SK-N-SH (cell line): ENCODE measurements around the gene MAPK10. TPM values are rescaled to one million over a fixed set of nuclear protein-coding genes. Genes with fewer than 3 reads are reported as not detected.

ENCODE experiments used
- CTCF ChIA-PET: fragments of 300-600, 350-600 bp; formaldehyde crosslinking; extraction: SDS; loops from one replicate; lab custom pipeline; 2021; lab: Yijun Ruan, JAX
- POLR2A ChIA-PET: fragments of 350-600 bp; sonication (Branson Sonifier 250); formaldehyde crosslinking; extraction: SDS; loops from one replicate; lab custom pipeline; 2020; ENCODE audit warnings: antibody characterized with exemption, inconsistent platforms; lab: Yijun Ruan, JAX
- DNase-seq: peaks from one replicate; pipeline ENCODE4 v3.0.0; 2012
- H2AFZ ChIP-seq: fragments of 200-600 bp; sonication (generic); 2 replicates; pipeline ENCODE4 v1.8.1; 2016; ENCODE audit warnings: antibody characterized with exemption, mild to moderate bottlenecking, low read depth
- H3F3A ChIP-seq: fragments of 200-600 bp; sonication (generic); replicated peaks from 2 replicates; pipeline ENCODE3; 2016; ENCODE audit warnings: antibody characterized with exemption, mild to moderate bottlenecking; ENCODE audit not compliant: insufficient read depth
- H3K27ac ChIP-seq, 2 experiments: fragments of 200-500 bp in 1 of 2; fragments of 200-600 bp in 1 of 2; sonication (Bioruptor generic) in 1 of 2; sonication (generic), shearing (Covaris generic) in 1 of 2; 2 replicates each; pipeline versions ENCODE4 v1.5.1 to v1.6.1; 2014 to 2016; ENCODE audit warnings: low read depth in 2 of 2, inconsistent platforms in 1 of 2, low read length in 1 of 2, mild to moderate bottlenecking in 1 of 2, mixed read lengths in 1 of 2
- H3K27me3 ChIP-seq: fragments of 200-600 bp; sonication (generic), shearing (Covaris generic); 2 replicates; pipeline ENCODE4 v1.6.1; 2016; ENCODE audit warnings: mixed run types; ENCODE audit not compliant: insufficient read depth
- H3K36me3 ChIP-seq, 2 experiments: fragments of 200-500 bp in 1 of 2; fragments of 200-600 bp in 1 of 2; sonication (Bioruptor generic) in 1 of 2; sonication (generic) in 1 of 2; replicated peaks in 1 of 2; 2 replicates each; pipeline versions ENCODE3 to v1.5.1; 2014 to 2016; ENCODE audit warnings: low read length in 1 of 2, mild to moderate bottlenecking in 1 of 2; ENCODE audit not compliant: insufficient read depth in 2 of 2, control insufficient read depth in 1 of 2
- H3K4me1 ChIP-seq, 2 experiments: fragments of 200-500 bp in 1 of 2; fragments of 200-600 bp in 1 of 2; sonication (Bioruptor generic) in 1 of 2; sonication (generic), shearing (Covaris generic) in 1 of 2; 2 replicates each; pipeline versions ENCODE4 v1.5.1 to v1.6.1; 2014 to 2016; ENCODE audit warnings: low read depth in 1 of 2, low read length in 1 of 2, mixed run types in 1 of 2; ENCODE audit not compliant: insufficient read depth in 2 of 2, control insufficient read depth in 1 of 2
- H3K4me2 ChIP-seq: fragments of 200-600 bp; sonication (generic), shearing (Covaris generic); 2 replicates; pipeline ENCODE4 v1.6.1; 2017; ENCODE audit warnings: mixed run types
- H3K4me3 ChIP-seq, 2 experiments: fragments of 200-500 bp in 1 of 2; fragments of 200-600 bp in 1 of 2; sonication (Bioruptor generic) in 1 of 2; sonication (generic), shearing (Covaris generic) in 1 of 2; 2 replicates each; pipeline versions ENCODE4 v1.5.1 to v1.8.1; 2014 to 2016; ENCODE audit warnings: low read depth in 2 of 2, inconsistent platforms in 1 of 2, low read length in 1 of 2, mild to moderate bottlenecking in 1 of 2, mixed read lengths in 1 of 2, moderate library complexity in 1 of 2
- H3K79me2 ChIP-seq: fragments of 200-600 bp; sonication (generic); 2 replicates; pipeline ENCODE4 v1.8.1; 2017; ENCODE audit warnings: mild to moderate bottlenecking; ENCODE audit not compliant: insufficient read depth
- H3K9ac ChIP-seq: fragments of 200-600 bp; sonication (generic); 2 replicates; pipeline ENCODE4 v1.6.1; 2017; ENCODE audit warnings: mixed run types
- H3K9me2 ChIP-seq: fragments of 200-600 bp; sonication (generic); 2 replicates; pipeline ENCODE4 v1.6.1; 2017; ENCODE audit warnings: mixed run types
- H3K9me3 ChIP-seq: fragments of 200-600 bp; sonication (generic); 2 replicates; pipeline ENCODE4 v1.6.1; 2017; ENCODE audit warnings: mixed run types, mild to moderate bottlenecking, moderate library complexity
- H4K20me1 ChIP-seq: fragments of 200-600 bp; sonication (generic); 2 replicates; pipeline ENCODE4 v1.6.1; 2017; ENCODE audit warnings: mild to moderate bottlenecking, mixed run types; ENCODE audit not compliant: insufficient read depth
- EP300 ChIP-seq, 2 experiments: IDR thresholded peaks; 2 replicates each; pipeline versions ENCODE4 v1.4.0 to v1.6.1; 2012; ENCODE audit warnings: borderline replicate concordance in 1 of 2, low read depth in 1 of 2, low read length in 1 of 2
- FOSL2 ChIP-seq: IDR thresholded peaks from 2 replicates; pipeline ENCODE4 v1.4.0; 2012; ENCODE audit warnings: low read depth, mild to moderate bottlenecking, moderate library complexity, borderline replicate concordance
- FOXM1 ChIP-seq: IDR thresholded peaks from 2 replicates; pipeline ENCODE4 v1.4.0; 2012; ENCODE audit warnings: low read depth, mild to moderate bottlenecking
- RCOR1 ChIP-seq: fragments of 150-350 bp; IDR thresholded peaks from 2 replicates; pipeline ENCODE4 v1.6.1; 2017; ENCODE audit warnings: antibody characterized with exemption, low read length
- SIN3A ChIP-seq: IDR thresholded peaks from 2 replicates; pipeline ENCODE4 v1.6.1; 2012; ENCODE audit warnings: low read depth, mild to moderate bottlenecking, low read length, moderate library complexity, borderline replicate concordance
- WGBS: methylation state at CpG from one replicate; pipeline ENCODE4 v1.1.6; 2017; ENCODE audit warnings: low lambda C conversion rate; 5-methylcytosine and 5-hydroxymethylcytosine counted together
- polyA plus RNA-seq, 3 experiments: library from polyadenylated mRNA; depleted of rRNA; stranded (reverse); fragments of >200 nt; gene quantifications; 2 replicates each; pipeline ENCODE4 v1.2.3, GENCODE V29; 2012
- TF ChIP-seq, protein P1 (sequence below): IDR thresholded peaks from 2 replicates; pipeline ENCODE4 v1.4.0; 2012; ENCODE audit warnings: low read depth, borderline replicate concordance
- TF ChIP-seq, protein P2 (sequence below): fragments of 150-350 bp; IDR thresholded peaks from 2 replicates; pipeline ENCODE4 v1.6.1; 2017; ENCODE audit warnings: antibody characterized with exemption, low read length, low read depth, borderline replicate concordance
- TF ChIP-seq, protein P3 (sequence below): fragments of 200-600 bp; sonication (generic); IDR thresholded peaks from 2 replicates; pipeline ENCODE4 v1.6.1; 2017; ENCODE audit warnings: antibody characterized with exemption, mild to moderate bottlenecking, moderate library complexity
- TF ChIP-seq, protein P4 (sequence below): IDR thresholded peaks from 2 replicates; pipeline ENCODE4 v1.4.0; 2012; ENCODE audit warnings: low read depth

Gene MAPK10
- polyA plus RNA-seq, 1 of the 3 experiments (the other 2 are of a cell fraction) = 8.1 TPM

DNA sequence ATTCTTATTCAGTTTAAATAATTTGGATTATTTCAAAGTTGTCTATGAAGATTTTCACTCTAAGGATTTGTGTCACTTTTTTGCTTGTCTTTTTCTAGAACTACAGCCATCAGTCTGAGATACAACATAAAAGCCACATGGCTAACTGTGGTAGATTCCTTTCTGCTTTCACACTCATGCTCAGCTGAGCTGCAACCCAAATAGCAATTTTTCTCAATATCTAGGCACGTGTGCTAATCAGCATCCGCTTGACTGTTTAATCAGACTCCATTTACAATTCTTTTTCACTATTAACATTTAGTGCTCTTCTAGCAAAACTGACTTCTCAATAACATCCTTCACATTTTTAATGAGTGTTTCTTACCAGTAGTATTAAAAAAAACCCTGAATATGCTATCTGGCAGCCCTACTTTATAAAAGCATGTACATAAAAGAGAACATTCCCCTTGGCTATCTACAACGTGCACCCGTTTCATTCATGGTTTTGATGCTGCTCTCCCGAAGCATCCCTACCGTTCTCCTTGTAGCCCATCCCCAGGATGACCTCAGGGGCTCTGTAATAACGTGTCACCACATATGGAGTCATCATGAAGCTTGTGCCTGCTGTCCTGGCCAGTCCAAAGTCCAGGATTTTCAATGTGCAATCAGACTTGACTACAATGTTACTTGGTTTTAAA, 259.2 kb downstream of the MAPK10 start:
- no peak for DNase-seq
- POLR2A ChIA-PET = no interaction called here
- no peak overlapping the region for H2AFZ ChIP-seq

DNA sequence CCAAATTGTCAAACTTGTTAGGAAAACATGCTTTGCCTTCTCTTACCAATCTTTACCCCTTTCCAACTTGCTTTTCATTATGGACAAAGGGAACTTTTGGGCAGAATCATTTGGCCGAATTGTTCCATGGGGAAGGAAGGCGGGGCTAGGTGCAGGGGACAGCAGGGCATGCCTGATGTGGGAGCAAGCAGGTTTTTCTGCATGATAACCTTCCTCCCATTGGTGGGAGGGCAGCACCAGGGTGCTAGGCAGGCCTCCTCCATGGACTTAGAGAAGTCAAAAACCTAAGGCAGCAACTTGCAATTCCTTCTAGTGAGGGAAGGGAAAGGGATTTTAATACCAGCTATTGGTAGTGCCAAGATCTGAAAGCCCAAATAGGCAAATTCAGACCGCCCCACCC, 260.5 kb downstream of the MAPK10 start:
- H3F3A ChIP-seq = no peaks in the 10 kb centered on the region
- H3K36me3 ChIP-seq = peaks cover 2 to 3% of the 10 kb centered on the region in 2 experiments
- no peak overlapping the region for H3K9ac ChIP-seq
- DNase-seq = no peak
- H3K4me2 ChIP-seq = no peak overlapping the region
- no peak overlapping the region for H2AFZ ChIP-seq
- TF ChIP-seq, protein P1, sequence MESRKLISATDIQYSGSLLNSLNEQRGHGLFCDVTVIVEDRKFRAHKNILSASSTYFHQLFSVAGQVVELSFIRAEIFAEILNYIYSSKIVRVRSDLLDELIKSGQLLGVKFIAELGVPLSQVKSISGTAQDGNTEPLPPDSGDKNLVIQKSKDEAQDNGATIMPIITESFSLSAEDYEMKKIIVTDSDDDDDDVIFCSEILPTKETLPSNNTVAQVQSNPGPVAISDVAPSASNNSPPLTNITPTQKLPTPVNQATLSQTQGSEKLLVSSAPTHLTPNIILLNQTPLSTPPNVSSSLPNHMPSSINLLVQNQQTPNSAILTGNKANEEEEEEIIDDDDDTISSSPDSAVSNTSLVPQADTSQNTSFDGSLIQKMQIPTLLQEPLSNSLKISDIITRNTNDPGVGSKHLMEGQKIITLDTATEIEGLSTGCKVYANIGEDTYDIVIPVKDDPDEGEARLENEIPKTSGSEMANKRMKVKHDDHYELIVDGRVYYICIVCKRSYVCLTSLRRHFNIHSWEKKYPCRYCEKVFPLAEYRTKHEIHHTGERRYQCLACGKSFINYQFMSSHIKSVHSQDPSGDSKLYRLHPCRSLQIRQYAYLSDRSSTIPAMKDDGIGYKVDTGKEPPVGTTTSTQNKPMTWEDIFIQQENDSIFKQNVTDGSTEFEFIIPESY = no peak
- TF ChIP-seq FOXM1 = no peak
- no peak for TF ChIP-seq SIN3A
- TF ChIP-seq, protein P2, sequence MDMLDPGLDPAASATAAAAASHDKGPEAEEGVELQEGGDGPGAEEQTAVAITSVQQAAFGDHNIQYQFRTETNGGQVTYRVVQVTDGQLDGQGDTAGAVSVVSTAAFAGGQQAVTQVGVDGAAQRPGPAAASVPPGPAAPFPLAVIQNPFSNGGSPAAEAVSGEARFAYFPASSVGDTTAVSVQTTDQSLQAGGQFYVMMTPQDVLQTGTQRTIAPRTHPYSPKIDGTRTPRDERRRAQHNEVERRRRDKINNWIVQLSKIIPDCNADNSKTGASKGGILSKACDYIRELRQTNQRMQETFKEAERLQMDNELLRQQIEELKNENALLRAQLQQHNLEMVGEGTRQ = no peak
- no peak for TF ChIP-seq RCOR1
- TF ChIP-seq, protein P3, sequence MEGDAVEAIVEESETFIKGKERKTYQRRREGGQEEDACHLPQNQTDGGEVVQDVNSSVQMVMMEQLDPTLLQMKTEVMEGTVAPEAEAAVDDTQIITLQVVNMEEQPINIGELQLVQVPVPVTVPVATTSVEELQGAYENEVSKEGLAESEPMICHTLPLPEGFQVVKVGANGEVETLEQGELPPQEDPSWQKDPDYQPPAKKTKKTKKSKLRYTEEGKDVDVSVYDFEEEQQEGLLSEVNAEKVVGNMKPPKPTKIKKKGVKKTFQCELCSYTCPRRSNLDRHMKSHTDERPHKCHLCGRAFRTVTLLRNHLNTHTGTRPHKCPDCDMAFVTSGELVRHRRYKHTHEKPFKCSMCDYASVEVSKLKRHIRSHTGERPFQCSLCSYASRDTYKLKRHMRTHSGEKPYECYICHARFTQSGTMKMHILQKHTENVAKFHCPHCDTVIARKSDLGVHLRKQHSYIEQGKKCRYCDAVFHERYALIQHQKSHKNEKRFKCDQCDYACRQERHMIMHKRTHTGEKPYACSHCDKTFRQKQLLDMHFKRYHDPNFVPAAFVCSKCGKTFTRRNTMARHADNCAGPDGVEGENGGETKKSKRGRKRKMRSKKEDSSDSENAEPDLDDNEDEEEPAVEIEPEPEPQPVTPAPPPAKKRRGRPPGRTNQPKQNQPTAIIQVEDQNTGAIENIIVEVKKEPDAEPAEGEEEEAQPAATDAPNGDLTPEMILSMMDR = no peak
- TF ChIP-seq EP300 (IDR thresholded peaks at IDR 0.05; ENCODE audit: borderline replicate concordance in 1 of 2, low read depth in 1 of 2, low read length in 1 of 2) = no peak
- POLR2A ChIA-PET = no interaction called here
- CTCF ChIA-PET = no interaction called here
- 97% methylated on average over 3 of the region's 3 CpGs for WGBS
- no peak overlapping the region for H3K27ac ChIP-seq
- H3K4me1 ChIP-seq = no peaks in the 10 kb centered on the region
- no peaks in the 10 kb centered on the region for H3K27me3 ChIP-seq
- no peaks in the 10 kb centered on the region for H3K9me2 ChIP-seq
- H3K9me3 ChIP-seq = no peaks in the 10 kb centered on the region
- H4K20me1 ChIP-seq = no peaks in the 10 kb centered on the region
- no peak overlapping the region for H3K4me3 ChIP-seq
- H3K79me2 ChIP-seq = no peaks in the 10 kb centered on the region

More for the DNA sequence above, 259.2 kb downstream of the MAPK10 start:
- H3K4me3 ChIP-seq = no peak overlapping the region
- H3K27ac ChIP-seq = no peak overlapping the region
- no peaks in the 10 kb centered on the region for H3K27me3 ChIP-seq
- CTCF ChIA-PET = no interaction called here
- no peaks in the 10 kb centered on the region for H4K20me1 ChIP-seq
- H3F3A ChIP-seq = no peaks in the 10 kb centered on the region
- H3K4me2 ChIP-seq = no peak overlapping the region
- no peak overlapping the region for H3K9ac ChIP-seq
- TF ChIP-seq FOSL2 = no peak
- TF ChIP-seq, protein P4, sequence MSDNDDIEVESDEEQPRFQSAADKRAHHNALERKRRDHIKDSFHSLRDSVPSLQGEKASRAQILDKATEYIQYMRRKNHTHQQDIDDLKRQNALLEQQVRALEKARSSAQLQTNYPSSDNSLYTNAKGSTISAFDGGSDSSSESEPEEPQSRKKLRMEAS = no peak
- TF ChIP-seq, protein P3 = no peak
- H3K9me3 ChIP-seq = no peaks in the 10 kb centered on the region
- H3K4me1 ChIP-seq = no peaks in the 10 kb centered on the region
- H3K79me2 ChIP-seq = no peaks in the 10 kb centered on the region
- H3K9me2 ChIP-seq = no peaks in the 10 kb centered on the region; the same call in 1 of the 2 replicates
- peaks cover 2 to 3% of the 10 kb centered on the region in 2 experiments for H3K36me3 ChIP-seq
- WGBS = 82% methylated on average over 7 of the region's 7 CpGs
